ENCODE data around the gene AURKB.

DNA sequence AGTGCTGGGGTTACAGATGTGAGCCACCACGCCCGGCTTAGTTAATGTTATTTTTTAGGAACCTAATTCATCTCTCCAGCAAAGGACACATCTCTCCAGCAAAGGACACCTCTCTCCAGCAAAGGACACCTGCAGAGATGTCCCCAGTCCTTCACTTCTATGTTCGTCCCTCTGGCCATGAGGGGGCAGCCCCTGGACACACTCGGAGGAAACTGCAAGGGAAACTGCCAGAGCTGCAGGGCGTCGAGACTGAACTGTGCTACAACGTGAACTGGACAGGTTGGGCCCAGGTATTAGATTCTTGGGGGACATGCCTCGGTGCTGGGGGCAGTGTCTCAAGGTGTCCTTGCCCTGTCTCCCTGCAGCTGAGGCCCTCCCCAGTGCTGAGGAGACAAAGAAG lies 43.4 kb upstream of the AURKB start:
- no peak for TF ChIP-seq NR2F6 (IDR thresholded peaks at IDR 0.05)
- TF ChIP-seq NR2F6 (CRISPR knock-in tag; IDR thresholded peaks at IDR 0.05), result no peak
- TF ChIP-seq GATA4 (IDR thresholded peaks at IDR 0.05; ENCODE audit: borderline replicate concordance, low read depth), result no peak
- TF ChIP-seq, protein P1, sequence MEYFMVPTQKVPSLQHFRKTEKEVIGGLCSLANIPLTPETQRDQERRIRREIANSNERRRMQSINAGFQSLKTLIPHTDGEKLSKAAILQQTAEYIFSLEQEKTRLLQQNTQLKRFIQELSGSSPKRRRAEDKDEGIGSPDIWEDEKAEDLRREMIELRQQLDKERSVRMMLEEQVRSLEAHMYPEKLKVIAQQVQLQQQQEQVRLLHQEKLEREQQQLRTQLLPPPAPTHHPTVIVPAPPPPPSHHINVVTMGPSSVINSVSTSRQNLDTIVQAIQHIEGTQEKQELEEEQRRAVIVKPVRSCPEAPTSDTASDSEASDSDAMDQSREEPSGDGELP (IDR thresholded peaks at IDR 0.05; ENCODE audit: borderline replicate concordance, low read depth), result no peak
- TF ChIP-seq ZNF382 (CRISPR knock-in tag; IDR thresholded peaks at IDR 0.05; ENCODE audit: borderline replicate concordance), result no peak
- no peak for TF ChIP-seq ZNF274 (CRISPR knock-in tag; IDR thresholded peaks at IDR 0.05)
- TF ChIP-seq, protein P2, sequence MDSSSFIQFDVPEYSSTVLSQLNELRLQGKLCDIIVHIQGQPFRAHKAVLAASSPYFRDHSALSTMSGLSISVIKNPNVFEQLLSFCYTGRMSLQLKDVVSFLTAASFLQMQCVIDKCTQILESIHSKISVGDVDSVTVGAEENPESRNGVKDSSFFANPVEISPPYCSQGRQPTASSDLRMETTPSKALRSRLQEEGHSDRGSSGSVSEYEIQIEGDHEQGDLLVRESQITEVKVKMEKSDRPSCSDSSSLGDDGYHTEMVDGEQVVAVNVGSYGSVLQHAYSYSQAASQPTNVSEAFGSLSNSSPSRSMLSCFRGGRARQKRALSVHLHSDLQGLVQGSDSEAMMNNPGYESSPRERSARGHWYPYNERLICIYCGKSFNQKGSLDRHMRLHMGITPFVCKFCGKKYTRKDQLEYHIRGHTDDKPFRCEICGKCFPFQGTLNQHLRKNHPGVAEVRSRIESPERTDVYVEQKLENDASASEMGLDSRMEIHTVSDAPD (CRISPR knock-in tag; IDR thresholded peaks at IDR 0.05), result no peak
- no peak for TF ChIP-seq U2AF2 (IDR thresholded peaks at IDR 0.05; ENCODE audit: low read depth, low read length)
- no peak for TF ChIP-seq ATAD3A (CRISPR knock-in tag; IDR thresholded peaks at IDR 0.05)
- peak; percentile 28 for TF ChIP-seq STAG1 (CRISPR knock-in tag; IDR thresholded peaks at IDR 0.05)
- TF ChIP-seq, protein P3, sequence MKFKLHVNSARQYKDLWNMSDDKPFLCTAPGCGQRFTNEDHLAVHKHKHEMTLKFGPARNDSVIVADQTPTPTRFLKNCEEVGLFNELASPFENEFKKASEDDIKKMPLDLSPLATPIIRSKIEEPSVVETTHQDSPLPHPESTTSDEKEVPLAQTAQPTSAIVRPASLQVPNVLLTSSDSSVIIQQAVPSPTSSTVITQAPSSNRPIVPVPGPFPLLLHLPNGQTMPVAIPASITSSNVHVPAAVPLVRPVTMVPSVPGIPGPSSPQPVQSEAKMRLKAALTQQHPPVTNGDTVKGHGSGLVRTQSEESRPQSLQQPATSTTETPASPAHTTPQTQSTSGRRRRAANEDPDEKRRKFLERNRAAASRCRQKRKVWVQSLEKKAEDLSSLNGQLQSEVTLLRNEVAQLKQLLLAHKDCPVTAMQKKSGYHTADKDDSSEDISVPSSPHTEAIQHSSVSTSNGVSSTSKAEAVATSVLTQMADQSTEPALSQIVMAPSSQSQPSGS (CRISPR knock-in tag; IDR thresholded peaks at IDR 0.05), result no peak
- no peak for TF ChIP-seq FOXJ3 (CRISPR knock-in tag; IDR thresholded peaks at IDR 0.05; ENCODE audit: borderline replicate concordance)
- 0 out of 2 replicates have a peak, but pooled peaks have one; percentile 21 for TF ChIP-seq CTCF (CRISPR knock-in tag; IDR thresholded peaks at IDR 0.05)
- no peak for TF ChIP-seq EP300 (IDR thresholded peaks at IDR 0.05; ENCODE audit: low read depth in 2 of 2, low read length in 2 of 2)
- TF ChIP-seq EP300 (CRISPR knock-in tag; IDR thresholded peaks at IDR 0.05; ENCODE audit: borderline replicate concordance), result no peak
- no peak for TF ChIP-seq SP1 (IDR thresholded peaks at IDR 0.05)
- no peak for TF ChIP-seq SP1 (CRISPR knock-in tag; IDR thresholded peaks at IDR 0.05)

All from HepG2 (cell line).